Activated CD4-positive, alpha-beta T cell treated with anti-CD3 and anti-CD28 coated beads, Interleukin-2, amount 10 ng/mL, durations not matched to agents 7 days and 5 days (primary cell): ENCODE measurements around the gene CD200. TPM values are rescaled to one million over a fixed set of nuclear protein-coding genes. Genes with fewer than 3 reads are reported as not detected.

ENCODE experiments used
- total RNA-seq, 2 experiments: library from RNA; stranded (reverse); gene quantifications; one replicate each; pipeline ENCODE4 v1.2.3, GENCODE V29; 2021

The CD200 gene
- total RNA-seq, 2 experiments from 2014 or later: 4.0 to 5.2 TPM

Other genes with a start within 250 kb of the CD200 start
- gene C3orf52, start 246.8 kb upstream of the CD200 start, total RNA-seq: 1 to 10 TPM; 9.2 to 9.5 TPM
- gene GCSAM, start 199.9 kb upstream of the CD200 start, total RNA-seq: 1 to 10 TPM; 9.3 to 9.9 TPM
- gene SLC9C1, start 38.9 kb upstream of the CD200 start, total RNA-seq: not detected
- 10 to 100 TPM; 43.1 to 47.5 TPM for gene BTLA, start 166.3 kb downstream of the CD200 start, total RNA-seq
- 10 to 100 TPM; 65.2 to 74.5 TPM for gene ATG3, start 228.8 kb downstream of the CD200 start, total RNA-seq
- gene SLC35A5, start 228.9 kb downstream of the CD200 start, total RNA-seq: 10 to 100 TPM; 21.7 to 28.1 TPM